GM12891 (cell line): ENCODE data around the gene WDR1.

Source experiments
- POLR2A ChIP-seq: IDR thresholded peaks from 2 replicates; pipeline ENCODE4 v1.6.1; 2011; ENCODE audit warnings: low read depth, low read length, control low read depth
- POLR2AphosphoS5 ChIP-seq: IDR thresholded peaks from 2 replicates; pipeline ENCODE4 v1.6.1; 2011; ENCODE audit warnings: low read depth, low read length, control low read depth
- POU2F2 ChIP-seq: IDR thresholded peaks from 2 replicates; pipeline ENCODE4 v1.6.1; 2011; ENCODE audit warnings: low read depth, mild to moderate bottlenecking, control low read depth, low read length, moderate library complexity
- TAF1 ChIP-seq: IDR thresholded peaks from 2 replicates; pipeline ENCODE4 v1.6.1; 2011; ENCODE audit warnings: low read depth, low read length, control low read depth

GRCh38 chr4:10079256-10079655 lies 37.3 kb downstream of the WDR1 start:
- TF ChIP-seq POLR2AphosphoS5 = peak; percentile 10; the same call in 1 of the 2 replicates
- no peak for TF ChIP-seq POLR2A
- no peak for TF ChIP-seq TAF1
- no peak for TF ChIP-seq POU2F2
